Measurements from ENCODE around the gene ARF1. TPM values are rescaled to one million over a fixed set of nuclear protein-coding genes. Genes with fewer than 3 reads are reported as not detected.
A peak's percentile ranks its signal among the peaks of the same experiment; 100 is the strongest.

The ARF1 gene
- total RNA-seq, 1 donor = 231 TPM

- Histone ChIP-seq H2AFZ (ENCODE audit: low read length) (no peak overlapping the region), H3K4me2 (ENCODE audit: insufficient read depth, low read length) (no peak overlapping the region), H3K4me1 (ENCODE audit: insufficient read depth, low read length) (peaks cover 22% of the 10 kb centered on the region), H3K4me3 (ENCODE audit: insufficient read depth, low read length) (no peak overlapping the region), H3K36me3 (ENCODE audit: insufficient read depth, low read length) (peaks cover 4% of the 10 kb centered on the region), H3K79me2 (ENCODE audit: insufficient read depth, low read length) (peaks cover 81% of the 10 kb centered on the region), H3K9me3 (ENCODE audit: low read depth, low read length) (no peaks in the 10 kb centered on the region), H4K20me1 (ENCODE audit: insufficient read depth, low read length) (peaks cover 60% of the 10 kb centered on the region), H3K27me3 (ENCODE audit: insufficient read depth, low read length) (no peaks in the 10 kb centered on the region), H3K27ac (ENCODE audit: low read depth, low read length) (no peak overlapping the region)
- no peak for TF ChIP-seq CTCF (IDR thresholded peaks at IDR 0.05; ENCODE audit: extremely low read depth, low read depth, low read length)
- peak; percentile 83 for DNase-seq (ENCODE audit: insufficient read length, low spot score, missing footprints)
Observed at GRCh38 chr1:228147768-228148167, 65.3 kb downstream of the ARF1 start.

GRCh38 chr1:228148196-228148861 lies 65.8 kb downstream of the ARF1 start:
- Histone ChIP-seq H3K4me3 (ENCODE audit: insufficient read depth, low read length) (no peak overlapping the region), H3K4me2 (ENCODE audit: insufficient read depth, low read length) (no peak overlapping the region), H3K9me3 (ENCODE audit: low read depth, low read length) (no peaks in the 10 kb centered on the region), H3K27me3 (ENCODE audit: insufficient read depth, low read length) (no peaks in the 10 kb centered on the region), H3K79me2 (ENCODE audit: insufficient read depth, low read length) (peaks cover 75% of the 10 kb centered on the region), H3K4me1 (ENCODE audit: insufficient read depth, low read length) (peaks cover 19% of the 10 kb centered on the region), H3K36me3 (ENCODE audit: insufficient read depth, low read length) (peaks cover 4% of the 10 kb centered on the region), H3K27ac (ENCODE audit: low read depth, low read length) (no peak overlapping the region), H4K20me1 (ENCODE audit: insufficient read depth, low read length) (peaks cover 54% of the 10 kb centered on the region), H2AFZ (ENCODE audit: low read length) (no peak overlapping the region)
- TF ChIP-seq CTCF (IDR thresholded peaks at IDR 0.05; ENCODE audit: extremely low read depth, low read depth, low read length) = no peak
- peak; percentile 75 for DNase-seq (ENCODE audit: insufficient read length, low spot score, missing footprints)

Small RNA genes within 50 kb of the gene (small RNA-seq; reads per million reads assigned to genes)
- gene AL359510.1 = not detected

Other genes starting within 250 kb of the ARF1 start
- gene WNT9A, start 134.8 kb upstream of the ARF1 start, total RNA-seq = 0.36 and 0.88 TPM in 2 replicates
- not detected in 2 replicates for gene WNT3A, start 75.7 kb upstream of the ARF1 start, total RNA-seq
- gene C1orf35, start 20.6 kb downstream of the ARF1 start, total RNA-seq = 5.3 and 5.4 TPM in 2 replicates
- gene MRPL55, start 26.6 kb downstream of the ARF1 start, total RNA-seq = 34.5 and 51.4 TPM in 2 replicates
- 253 and 278 TPM in 2 replicates for gene GUK1, start 57.6 kb downstream of the ARF1 start, total RNA-seq
- gene GJC2, start 67.2 kb downstream of the ARF1 start, total RNA-seq = 0.88 and 1.4 TPM in 2 replicates
- gene IBA57, start 83.1 kb downstream of the ARF1 start, total RNA-seq = 4.4 and 4.7 TPM in 2 replicates
- gene OBSCN, start 125.3 kb downstream of the ARF1 start, total RNA-seq = 2.9 and 3.2 TPM in 2 replicates